LNCaP clone FGC (cell line): Measurements from ENCODE around the gene GPBP1.
"Not testable (repeated sequence)": the region's sequence is repeated elsewhere in the genome, so short reads cannot be mapped to it uniquely, and the experiment has no call there.

ENCODE experiments used
- DNase-seq: peaks from one replicate; pipeline ENCODE4 v3.0.0-alpha.2; 2011; ENCODE audit warnings: low read depth
- H3K4me3 ChIP-seq: 2 replicates; pipeline ENCODE4 v1.5.1; 2011; ENCODE audit warnings: mild to moderate bottlenecking, low read depth, low read length, control low read depth
- TF ChIP-seq, protein P1 (sequence below): IDR thresholded peaks from 2 replicates; pipeline ENCODE4 v1.5.1; 2012; ENCODE audit warnings: mild to moderate bottlenecking; ENCODE audit not compliant: control insufficient read depth, insufficient read depth; ENCODE audit errors: extremely low read depth

The GPBP1 gene

DNA sequence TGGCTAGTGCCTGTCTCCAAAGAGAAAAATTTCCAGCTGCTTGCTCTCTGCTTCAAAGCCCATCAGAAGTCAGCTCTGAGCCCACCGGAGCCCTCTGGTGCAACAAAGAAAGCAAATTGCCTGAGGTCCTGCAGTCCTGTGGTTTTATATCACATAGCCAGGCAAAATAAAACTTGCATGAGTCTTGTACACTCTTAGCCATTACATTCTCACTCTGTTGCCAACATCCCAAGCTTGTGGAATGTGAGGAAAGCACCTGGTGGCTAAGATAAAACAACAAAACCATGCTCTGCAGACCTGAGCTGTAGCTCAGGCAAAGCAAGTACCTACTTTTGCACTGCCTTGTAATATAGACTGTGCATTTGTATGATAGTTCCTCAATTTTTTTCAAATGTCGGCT, 133.7 kb downstream of the GPBP1 start:
- DNase-seq: no peak
- TF ChIP-seq, protein P1, sequence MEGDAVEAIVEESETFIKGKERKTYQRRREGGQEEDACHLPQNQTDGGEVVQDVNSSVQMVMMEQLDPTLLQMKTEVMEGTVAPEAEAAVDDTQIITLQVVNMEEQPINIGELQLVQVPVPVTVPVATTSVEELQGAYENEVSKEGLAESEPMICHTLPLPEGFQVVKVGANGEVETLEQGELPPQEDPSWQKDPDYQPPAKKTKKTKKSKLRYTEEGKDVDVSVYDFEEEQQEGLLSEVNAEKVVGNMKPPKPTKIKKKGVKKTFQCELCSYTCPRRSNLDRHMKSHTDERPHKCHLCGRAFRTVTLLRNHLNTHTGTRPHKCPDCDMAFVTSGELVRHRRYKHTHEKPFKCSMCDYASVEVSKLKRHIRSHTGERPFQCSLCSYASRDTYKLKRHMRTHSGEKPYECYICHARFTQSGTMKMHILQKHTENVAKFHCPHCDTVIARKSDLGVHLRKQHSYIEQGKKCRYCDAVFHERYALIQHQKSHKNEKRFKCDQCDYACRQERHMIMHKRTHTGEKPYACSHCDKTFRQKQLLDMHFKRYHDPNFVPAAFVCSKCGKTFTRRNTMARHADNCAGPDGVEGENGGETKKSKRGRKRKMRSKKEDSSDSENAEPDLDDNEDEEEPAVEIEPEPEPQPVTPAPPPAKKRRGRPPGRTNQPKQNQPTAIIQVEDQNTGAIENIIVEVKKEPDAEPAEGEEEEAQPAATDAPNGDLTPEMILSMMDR: no peak
- no peak overlapping the region for H3K4me3 ChIP-seq

DNA sequence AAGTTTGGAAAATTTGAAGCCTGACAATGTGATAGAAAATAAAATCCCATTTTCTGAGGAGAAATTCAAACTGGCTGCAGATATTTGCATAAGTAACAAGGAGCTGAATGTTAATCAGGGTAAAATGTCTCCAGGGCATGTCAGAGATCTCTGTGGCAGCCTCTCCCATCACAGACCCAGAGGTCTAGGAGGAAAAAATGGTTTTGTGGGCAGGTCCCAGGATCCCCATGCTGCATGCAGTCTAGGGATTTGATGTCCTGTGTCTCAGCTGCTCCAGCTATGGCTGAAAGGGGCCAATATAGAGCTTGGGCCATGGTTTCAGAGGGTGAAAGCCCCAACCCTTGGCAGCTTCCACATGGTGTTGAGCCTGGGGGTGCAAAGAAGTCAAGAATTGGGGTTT, 135.2 kb downstream of the GPBP1 start:
- not testable (repeated sequence) for DNase-seq, H3K4me3 ChIP-seq

DNA sequence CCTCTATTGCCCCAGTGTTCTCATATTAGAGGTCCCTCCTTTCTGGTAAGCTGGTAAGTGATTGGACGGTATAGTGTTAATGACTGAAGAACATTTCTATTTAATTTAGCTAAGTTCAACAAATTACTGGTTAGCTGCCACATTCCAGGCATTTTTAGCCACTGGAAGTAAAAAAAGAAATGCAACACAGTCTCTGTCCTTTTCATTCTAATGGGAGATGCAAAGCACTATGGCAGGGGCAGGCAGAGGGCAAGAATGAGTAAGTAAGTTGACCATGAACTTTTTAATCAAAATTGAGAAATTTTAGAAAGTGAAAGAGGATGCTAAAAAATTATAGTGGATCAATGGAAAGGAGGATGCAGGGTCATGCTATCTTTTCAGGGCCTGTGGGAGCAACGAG, 137.4 kb downstream of the GPBP1 start:
- no peak for DNase-seq
- H3K4me3 ChIP-seq: no peak overlapping the region
- TF ChIP-seq, protein P1: no peak

DNA sequence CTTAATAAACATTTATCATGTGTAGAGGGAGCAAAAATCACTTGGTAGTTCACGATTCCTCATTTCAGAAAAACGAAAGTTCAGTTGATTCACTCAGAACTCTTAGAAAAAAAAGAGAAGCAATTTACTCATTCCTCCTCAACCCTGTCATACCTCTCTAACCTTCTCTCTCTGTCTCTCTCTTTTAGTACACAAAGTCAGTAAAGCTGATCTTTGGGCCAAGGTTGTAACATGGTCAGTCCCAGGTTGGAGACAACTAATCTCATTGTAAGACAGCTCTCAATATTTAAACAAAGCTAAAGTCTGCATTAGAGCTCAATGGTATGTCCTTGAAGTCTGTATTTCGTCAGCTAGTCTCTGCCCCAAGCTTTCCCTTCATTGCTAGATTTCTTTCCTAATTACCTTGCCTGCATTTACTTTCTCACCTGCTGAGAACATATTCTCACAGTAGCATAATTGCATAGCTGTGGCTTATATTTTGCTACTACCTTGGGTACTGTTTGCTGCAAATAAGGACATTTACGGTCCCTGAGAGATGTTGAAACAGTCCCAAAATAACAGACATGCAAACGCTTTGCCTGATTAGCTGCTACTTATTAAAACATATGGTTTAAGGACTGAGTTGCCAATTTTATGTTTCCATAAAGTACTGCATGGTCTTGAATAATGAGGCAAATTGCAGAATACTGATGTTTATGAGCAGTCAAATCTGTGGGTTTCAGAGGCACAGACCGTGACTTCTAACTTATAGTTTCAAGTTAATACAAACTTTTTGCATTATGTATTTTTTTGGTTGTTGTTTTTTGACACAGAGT, 138.3 kb downstream of the GPBP1 start:
- no peak for DNase-seq

DNA sequence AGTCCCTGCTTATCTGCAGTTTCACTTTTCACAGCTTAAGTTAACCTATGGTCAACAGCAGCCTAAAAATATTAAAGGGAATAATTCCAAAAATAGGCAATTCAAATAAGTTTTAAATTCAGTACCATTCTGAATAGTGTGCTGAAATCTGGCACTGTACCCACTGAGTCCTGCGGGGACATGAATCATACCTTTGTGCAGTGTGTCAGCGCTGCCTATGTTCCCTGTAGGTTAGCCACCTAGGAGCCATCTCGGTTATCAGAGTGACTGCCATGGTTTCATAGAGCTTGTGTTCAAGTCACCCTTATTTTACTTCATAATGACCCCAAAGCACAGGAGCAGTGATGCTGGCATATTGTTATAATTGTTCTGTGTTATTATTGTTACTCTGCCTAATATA, 139.9 kb downstream of the GPBP1 start:
- DNase-seq: no peak
- TF ChIP-seq, protein P1: no peak
- H3K4me3 ChIP-seq: no peak overlapping the region

More for the DNA sequence above, 138.3 kb downstream of the GPBP1 start:
- TF ChIP-seq, protein P1: no peak
- H3K4me3 ChIP-seq: no peak overlapping the region
